HuH-7 (cell line): ENCODE measurements around the gene B4GALT5.
"Not testable (repeated sequence)": the region's sequence is repeated elsewhere in the genome, so short reads cannot be mapped to it uniquely, and the experiment has no call there.

Experiments used
- DNase-seq: peaks from one replicate; pipeline ENCODE4 v3.0.0; 2011; ENCODE audit warnings: low spot score

Gene B4GALT5

DNA sequence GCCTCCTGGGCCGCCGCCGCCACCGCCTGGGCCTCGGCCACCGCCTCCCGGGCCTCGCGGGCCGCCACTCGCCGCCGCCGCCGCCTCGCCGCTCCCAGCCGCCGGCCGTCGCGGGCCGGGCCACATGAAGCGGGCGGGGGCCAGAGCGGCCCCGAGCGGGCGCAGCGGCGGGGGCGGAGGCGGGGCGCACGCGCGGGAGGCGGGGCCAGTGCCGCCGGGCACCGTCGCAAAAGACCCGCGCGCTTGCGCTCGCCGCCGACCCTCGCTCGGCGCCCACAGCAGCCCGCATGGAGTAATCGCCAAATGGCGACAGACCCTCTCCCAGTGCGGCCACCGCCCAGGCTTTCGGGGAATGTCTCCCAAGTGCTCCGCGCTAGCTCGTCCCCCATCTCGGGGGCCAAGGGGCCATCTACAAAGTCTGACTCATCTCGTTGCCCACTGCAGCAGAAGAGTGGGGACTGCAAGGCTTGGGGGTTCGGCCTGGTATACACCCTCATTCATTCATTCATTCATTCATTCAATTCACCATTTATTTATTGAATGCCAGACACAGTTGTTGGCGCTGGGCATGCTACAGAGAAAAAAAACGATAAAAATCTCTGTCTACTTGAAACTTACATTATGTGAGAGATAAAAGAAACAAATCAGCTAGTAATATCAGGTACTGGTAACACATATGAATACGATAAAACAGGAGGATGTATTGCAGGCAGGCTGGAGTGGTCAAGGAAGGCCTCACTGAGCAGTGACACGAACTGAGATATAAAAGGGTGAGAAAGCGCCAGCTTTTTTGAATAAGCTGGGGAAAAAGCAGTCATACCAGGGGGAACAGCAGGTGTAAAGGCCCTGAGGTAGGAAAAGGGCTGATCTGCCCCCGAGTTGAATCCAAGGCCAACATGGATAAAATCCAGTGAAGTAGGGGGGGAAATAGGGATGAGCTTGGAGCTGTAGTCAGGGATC lies at the start of gene B4GALT5:
Gene B4GALT5 (minus strand): TSS at position 126 of the 960 bp plus-strand sequence. CDS start 188 bp downstream, outside the sequence.
- peak; percentile 78 for DNase-seq

GRCh38 chr20:49762940-49763766 lies 49.5 kb upstream of the B4GALT5 start:
- no peak for DNase-seq

DNA sequence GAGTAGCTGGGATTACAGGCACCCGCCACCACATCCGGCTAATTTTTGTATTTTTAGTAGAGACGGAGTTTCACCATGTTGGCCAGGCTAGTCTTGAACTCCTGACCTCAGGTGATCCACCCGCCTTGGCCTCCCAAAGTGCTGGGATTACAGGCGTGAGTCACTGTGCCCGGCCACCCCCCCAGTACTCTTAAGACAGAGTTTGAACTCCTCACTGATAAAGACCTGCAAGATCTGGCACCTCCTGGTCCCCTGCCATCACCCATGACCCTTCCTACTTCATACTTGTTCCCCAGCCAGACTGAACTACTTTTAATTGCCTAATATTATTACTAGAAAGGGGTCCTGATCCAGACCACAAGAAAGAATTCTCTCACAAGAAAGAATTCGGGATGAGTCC lies 48.2 kb upstream of the B4GALT5 start:
- not testable (repeated sequence) for DNase-seq

GRCh38 chr20:49759266-49759950 lies 45.7 kb upstream of the B4GALT5 start:
- DNase-seq, result no peak

DNA sequence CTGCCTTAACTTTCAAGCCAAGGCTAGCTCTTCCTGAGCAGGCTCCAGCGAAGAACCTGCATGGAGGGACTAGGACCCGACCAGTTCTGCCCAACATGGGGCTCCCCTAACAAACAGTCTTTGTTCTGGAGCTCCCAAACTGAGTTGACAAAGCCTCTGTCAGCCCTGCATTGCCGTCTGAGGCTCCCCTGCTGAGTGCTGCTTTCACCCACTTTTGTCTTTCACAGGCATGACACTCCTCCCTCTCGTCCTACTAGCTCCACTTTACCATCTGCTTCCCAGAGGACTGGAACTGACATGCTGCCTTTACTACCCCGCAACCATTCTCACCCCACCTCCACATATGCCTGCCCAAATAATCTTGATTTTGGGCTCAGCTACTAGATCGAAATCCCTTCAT lies 45.1 kb upstream of the B4GALT5 start:
- no peak for DNase-seq

DNA sequence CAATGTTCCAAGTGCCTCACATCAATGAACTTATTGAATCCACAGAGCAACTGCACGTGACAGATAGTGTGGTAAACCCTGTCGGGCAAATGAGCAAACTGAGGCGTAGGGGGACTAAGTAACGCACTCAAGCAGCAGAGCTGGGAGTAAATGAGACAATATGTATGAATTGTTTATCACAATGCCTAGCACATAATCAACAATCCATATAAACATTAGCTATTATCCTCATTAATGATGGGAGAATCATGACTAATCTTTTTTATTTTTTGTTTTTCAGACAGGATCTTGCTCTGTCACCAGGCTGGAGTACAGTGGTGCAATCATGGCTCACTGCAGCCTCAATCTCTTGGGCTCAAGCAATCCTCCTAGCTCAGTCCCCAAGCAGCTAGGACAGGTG lies 43.9 kb upstream of the B4GALT5 start:
- no peak for DNase-seq

DNA sequence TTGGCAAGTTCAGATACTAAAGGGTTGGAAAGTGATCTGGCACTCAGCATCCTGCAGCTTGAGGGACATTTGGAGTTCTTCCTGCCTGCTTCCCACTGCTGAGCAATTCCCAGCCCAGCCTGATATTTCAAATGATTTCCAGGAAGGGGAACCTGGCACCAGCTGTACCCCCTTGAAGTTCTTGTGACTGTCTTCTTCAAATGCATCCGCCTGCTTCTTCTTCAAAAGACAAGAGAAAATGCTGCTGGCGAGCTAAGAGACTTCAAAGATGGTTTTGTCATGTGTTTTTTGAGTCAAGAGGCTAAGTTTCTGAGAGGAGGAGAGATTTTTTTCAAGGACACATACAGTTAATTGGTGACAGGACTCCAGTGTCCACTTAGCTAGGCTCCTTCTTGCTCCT lies 42.6 kb upstream of the B4GALT5 start:
- no peak for DNase-seq

DNA sequence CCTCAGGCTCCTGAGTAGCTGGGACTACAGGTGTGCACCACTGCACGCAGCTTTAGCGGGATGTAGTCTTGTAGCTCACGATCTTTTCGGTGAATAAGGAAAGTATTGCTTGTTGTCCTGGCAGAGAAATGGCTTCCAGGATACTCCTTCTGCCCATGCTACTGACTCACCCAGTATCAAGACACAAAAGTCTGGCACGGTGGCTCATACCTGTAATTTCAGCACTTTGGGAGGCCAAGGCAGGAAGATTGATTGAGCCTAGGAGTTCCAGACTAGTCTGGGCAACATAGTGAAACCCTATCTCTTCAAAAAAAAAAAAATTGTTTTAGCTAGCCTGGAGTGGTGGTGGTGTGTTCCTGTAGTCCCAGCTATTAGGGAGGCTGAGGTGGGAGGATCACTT lies 40.9 kb upstream of the B4GALT5 start:
- DNase-seq, result no peak

DNA sequence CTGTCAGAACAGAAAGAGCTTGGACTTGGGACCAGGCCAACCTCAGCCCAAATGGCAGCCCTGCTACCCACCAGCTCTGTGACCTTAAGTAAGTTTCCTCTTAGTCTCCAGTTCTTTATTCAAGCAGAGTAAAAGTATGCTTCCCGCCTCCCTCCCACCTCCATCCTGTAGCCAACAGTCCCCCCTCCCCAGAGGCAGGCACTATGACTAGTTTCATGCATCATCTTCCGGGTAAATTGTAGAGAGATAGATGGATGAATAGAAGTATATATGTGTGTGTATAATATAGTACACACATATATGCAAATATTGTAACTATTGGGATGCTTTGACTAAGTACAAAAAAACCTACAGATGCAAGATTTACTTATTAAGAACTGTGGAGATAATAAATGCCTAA lies 39.5 kb upstream of the B4GALT5 start:
- no peak for DNase-seq

DNA sequence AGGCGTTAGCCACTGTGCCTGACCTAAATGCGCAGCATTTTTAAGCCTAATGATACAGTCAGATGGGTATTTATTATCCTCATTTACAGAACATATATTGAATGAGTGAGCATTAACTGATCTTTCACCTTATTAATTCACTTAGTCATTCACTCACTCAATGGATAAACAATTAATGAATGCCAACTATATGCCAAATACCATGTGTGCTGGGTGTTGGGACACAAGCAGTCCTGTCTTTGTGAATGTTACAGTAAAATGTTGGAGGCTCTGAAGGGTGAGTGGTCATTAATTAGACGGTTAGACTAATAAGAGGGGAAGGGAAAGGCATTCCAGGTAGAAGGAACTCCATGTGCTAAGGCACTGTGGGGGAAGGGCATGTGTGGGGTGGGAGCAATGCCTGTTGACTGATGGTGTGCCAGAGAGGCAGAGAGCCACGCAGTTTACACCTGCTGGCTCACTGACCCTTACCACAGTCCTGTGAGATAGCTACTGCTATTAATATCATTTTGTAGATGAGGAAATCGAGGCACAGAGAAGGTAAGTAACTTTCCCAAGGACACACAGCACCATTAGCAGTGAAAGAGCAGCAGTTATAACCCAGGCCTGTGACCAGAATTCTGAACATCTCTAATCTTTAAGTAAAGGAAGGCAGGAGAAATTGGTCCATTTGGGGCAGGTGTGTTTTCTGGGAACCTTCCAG lies 38.7 kb upstream of the B4GALT5 start:
- DNase-seq, result no peak

DNA sequence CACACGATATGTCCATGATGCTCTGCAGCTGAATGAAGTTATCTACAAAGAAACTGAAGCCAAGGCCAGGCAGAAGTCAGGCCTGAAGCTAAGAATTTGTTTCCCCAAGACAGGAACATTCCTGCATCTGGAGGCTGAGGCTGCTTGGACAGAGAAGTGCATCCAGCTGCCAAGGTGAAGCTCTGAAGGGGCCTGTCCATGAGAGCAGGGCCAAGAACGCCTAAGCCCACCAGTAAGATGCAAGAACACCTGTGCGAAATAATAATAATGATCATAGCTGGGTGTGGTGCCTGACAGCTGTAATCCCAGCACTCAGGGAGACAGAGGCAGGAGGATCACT lies 37.7 kb upstream of the B4GALT5 start:
- no peak for DNase-seq

GRCh38 chr20:49750611-49751396 lies 37.1 kb upstream of the B4GALT5 start:
- no peak for DNase-seq

DNA sequence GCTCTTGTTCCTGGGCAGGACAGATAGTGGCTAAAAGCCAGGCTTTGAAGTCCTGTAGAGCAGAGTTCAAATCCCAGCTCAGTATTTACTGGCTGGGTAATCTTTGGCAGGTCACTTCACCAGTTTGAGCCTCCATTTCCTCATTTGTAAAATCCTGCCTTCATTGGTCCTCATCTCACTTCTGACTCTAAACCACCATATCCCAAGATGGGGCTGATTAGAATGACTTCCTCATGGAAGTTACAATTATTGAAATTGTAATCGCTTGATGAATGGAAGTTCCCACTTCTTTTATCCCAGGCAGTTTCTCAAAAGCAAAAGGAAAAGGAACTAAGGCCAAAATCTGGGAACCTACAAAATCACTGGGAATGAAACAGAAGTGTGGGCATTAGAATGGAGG lies 35.9 kb upstream of the B4GALT5 start:
- no peak for DNase-seq

DNA sequence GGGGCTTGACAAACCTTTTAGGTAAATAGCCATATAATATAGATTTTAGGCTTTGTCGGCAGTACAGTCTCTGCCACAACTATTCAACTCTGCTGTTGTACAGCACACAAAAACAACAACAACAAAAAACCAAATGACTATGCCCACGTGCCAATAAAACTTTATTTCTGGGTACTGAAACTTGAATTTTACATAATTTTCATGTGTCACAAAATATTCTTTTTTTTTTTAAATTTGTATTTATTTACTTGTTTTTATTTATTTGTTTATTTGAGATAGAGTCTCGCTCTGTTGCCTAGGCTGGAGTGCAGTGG lies 34.8 kb upstream of the B4GALT5 start:
- no peak for DNase-seq

DNA sequence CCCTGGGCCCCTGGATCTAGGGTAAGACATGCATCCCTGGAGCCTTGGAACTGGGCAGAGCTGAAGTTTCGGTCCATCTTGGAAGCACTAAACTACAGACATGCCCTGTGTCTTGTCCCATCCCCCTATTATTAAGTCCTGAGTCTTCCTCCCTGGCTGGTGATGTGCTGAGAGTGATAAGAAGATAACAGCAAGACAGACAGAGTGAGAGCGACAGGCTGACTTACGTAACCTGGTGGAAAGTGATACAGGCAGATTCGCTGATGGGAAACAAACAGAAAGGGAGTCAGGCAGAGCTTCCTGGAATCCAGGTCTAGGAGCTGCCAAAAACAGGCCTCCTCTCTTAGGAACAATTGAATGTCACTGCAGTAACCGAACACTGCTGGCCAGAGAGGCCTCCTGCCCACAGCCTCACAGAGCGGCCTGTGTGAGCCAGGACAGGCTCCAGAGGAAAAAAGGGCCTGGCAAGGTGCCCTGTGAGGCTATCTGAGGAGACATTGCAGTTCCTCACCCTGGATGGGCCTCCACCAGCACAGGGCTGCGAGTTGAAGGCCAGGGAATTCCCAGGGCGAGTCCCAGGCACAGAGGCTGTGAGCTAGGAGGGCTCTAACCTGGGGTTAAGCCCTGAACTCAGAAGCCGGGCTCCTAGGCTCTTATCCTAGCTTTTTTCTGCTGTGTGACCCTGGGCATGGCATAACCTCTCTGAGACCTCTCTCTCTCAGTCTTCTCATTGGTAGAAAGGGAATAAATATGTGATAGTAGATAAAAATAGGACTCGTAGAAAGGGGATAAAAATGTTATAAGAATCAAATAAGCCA lies 34.2 kb upstream of the B4GALT5 start:
- DNase-seq, result peak; percentile 46

DNA sequence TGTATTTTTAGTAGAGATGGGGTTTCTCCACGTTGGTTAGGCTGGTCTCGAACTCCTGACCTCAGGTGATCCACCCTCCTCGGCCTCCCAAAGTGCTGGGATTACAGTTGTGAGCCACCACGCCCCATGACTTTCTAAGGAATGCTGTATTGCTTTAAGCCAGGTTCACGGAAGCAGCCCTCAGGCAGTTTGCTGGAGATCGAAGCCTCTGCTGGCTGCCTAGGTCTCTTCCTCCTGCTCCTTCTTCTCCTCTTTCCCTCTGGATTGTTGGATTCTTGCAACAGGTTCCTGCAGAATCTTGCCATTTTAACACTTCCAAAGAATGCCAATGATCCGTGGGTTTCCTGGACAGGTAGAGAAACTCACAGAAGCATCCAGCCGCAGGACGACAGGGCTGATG lies 29.3 kb upstream of the B4GALT5 start:
- DNase-seq, result no peak

DNA sequence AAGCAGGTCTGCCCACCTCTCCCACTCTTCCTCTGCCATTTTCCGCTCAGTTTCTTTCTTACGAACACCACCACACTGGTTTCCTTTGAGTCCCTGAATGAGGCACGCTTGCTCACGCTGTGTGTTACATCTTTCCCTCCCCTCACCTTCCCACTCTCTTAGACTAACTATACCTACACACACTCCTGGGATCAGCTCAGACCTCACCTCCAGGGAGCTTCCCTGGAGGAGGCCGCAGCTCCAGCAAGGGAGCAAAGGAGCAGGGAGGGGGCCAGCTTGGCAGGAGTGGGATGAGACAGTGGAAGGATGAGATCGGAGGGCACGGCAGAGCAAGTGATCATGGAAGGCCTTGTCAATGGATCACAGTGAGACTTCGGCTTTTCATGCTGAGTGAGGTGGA lies 28.3 kb upstream of the B4GALT5 start:
- no peak for DNase-seq

- DNase-seq, result no peak
Measured at GRCh38 chr20:49740807-49741206, 27.1 kb upstream of the B4GALT5 start.

DNA sequence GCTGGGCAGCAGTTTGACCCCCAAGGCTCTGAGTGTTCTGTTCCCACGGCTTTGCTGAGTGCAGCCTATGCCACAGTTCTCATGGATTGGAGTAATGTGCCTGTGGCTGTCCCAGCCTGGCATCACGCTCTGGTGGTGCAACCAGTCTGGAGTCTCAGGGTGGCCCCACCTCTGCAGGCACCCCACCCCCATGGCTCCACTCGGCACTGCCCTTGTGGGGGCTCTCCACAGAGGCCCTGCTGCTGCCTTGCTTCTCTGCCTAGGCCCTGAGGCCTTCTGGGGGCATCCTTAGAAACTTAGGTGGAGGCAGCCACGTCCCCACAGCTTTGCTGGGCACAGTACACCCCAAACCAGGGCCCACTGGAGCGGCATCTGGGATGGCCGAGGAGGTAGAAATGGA lies 25.4 kb upstream of the B4GALT5 start:
- DNase-seq, result no peak

DNA sequence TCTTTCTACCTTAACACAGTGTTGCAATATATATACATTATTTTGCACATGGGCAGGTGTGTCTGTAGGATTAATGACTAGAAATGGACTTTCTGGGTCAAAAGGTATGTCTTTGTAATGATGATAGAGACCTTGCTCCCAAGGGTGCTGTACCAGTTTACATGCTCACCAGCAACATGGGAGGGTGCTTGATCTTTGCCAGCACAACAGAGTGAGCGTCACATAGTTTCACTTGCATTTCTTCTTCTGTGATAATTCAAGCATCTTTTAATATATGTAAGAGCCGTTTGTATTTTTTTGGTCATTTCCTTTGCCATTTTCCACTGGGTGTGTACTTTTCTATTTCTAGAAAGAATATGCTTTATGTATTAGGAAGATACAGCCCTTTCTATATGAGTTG lies 23.6 kb upstream of the B4GALT5 start:
- DNase-seq, result no peak
